MM.1S (cell line): ENCODE results near the gene MYO1H.

ENCODE experiments used
- DNase-seq: peaks from one replicate; pipeline ENCODE4 v3.0.0-alpha.2; 2015
- H2AFZ ChIP-seq: fragments of 300-600 bp; sonication (generic); 2 replicates; pipeline ENCODE4 v1.6.0; 2016; ENCODE audit warnings: antibody characterized with exemption, low read length
- H3F3A ChIP-seq: fragments of 300-600 bp; sonication (generic); 2 replicates; pipeline ENCODE4 v1.6.1; 2016; ENCODE audit warnings: mild to moderate bottlenecking, antibody characterized with exemption, low read length, moderate library complexity, mixed read lengths; ENCODE audit not compliant: insufficient read depth
- H3K27ac ChIP-seq: fragments of 300-600 bp; sonication (generic); 2 replicates; pipeline ENCODE4 v1.5.1; 2016; ENCODE audit warnings: mild to moderate bottlenecking, low read length
- H3K27me3 ChIP-seq: fragments of 300-600 bp; sonication (generic); replicated peaks from 2 replicates; pipeline ENCODE4 v1.6.0; 2016; ENCODE audit warnings: low read length; ENCODE audit not compliant: insufficient read depth
- H3K36me3 ChIP-seq: fragments of 300-600 bp; sonication (generic); replicated peaks from 2 replicates; pipeline ENCODE4 v1.6.1; 2016; ENCODE audit warnings: mild to moderate bottlenecking, low read length, mixed read lengths; ENCODE audit not compliant: insufficient read depth
- H3K4me1 ChIP-seq: fragments of 300-600 bp; sonication (generic); 2 replicates; pipeline ENCODE4 v1.6.1; 2016; ENCODE audit warnings: low read length, mixed read lengths
- H3K4me2 ChIP-seq: fragments of 300-600 bp; sonication (generic); 2 replicates; pipeline ENCODE4 v1.6.0; 2016; ENCODE audit warnings: low read depth, low read length
- H3K4me3 ChIP-seq: fragments of 300-600 bp; sonication (generic); 2 replicates; pipeline ENCODE4 v1.5.1; 2016; ENCODE audit warnings: low read length, mixed read lengths
- H3K79me2 ChIP-seq: fragments of 300-600 bp; sonication (generic); 2 replicates; pipeline ENCODE4 v1.6.1; 2016; ENCODE audit warnings: mixed run types, low read length, mixed read lengths
- H3K9ac ChIP-seq: fragments of 300-600 bp; sonication (generic); 2 replicates; pipeline ENCODE4 v1.6.1; 2016; ENCODE audit warnings: low read length, mixed read lengths
- H3K9me2 ChIP-seq: fragments of 300-600 bp; sonication (generic); replicated peaks from 2 replicates; pipeline ENCODE4 v1.6.1; 2016; ENCODE audit warnings: mild to moderate bottlenecking, low read length, mixed read lengths; ENCODE audit not compliant: insufficient read depth
- H3K9me3 ChIP-seq: fragments of 300-600 bp; sonication (generic); replicated peaks from 2 replicates; pipeline ENCODE4 v1.6.1; 2016; ENCODE audit warnings: mild to moderate bottlenecking, low read length, mixed read lengths; ENCODE audit not compliant: insufficient read depth
- H4K20me1 ChIP-seq: fragments of 300-600 bp; sonication (generic); 2 replicates; pipeline ENCODE4 v1.6.1; 2016; ENCODE audit warnings: mild to moderate bottlenecking, low read length, moderate library complexity, mixed read lengths; ENCODE audit not compliant: insufficient read depth
- CTCF ChIP-seq: fragments of 300-600 bp; sonication (generic); IDR thresholded peaks from 2 replicates; pipeline ENCODE4 v1.5.1; 2016; ENCODE audit warnings: antibody characterized with exemption, low read length, mixed read lengths
- EZH2 ChIP-seq: fragments of 300-600 bp; sonication (generic); optimal IDR thresholded peaks from 2 replicates; pipeline ENCODE3; 2017; ENCODE audit warnings: low read depth, mild to moderate bottlenecking, antibody characterized with exemption, low read length, mixed read lengths
- EZH2phosphoT487 ChIP-seq: fragments of 300-600 bp; sonication (generic); IDR thresholded peaks from 2 replicates; pipeline ENCODE4 v1.6.1; 2018; ENCODE audit warnings: antibody characterized with exemption, low read length

Gene MYO1H

GRCh38 chr12:109421355-109422087, 73.8 kb downstream of the MYO1H start:
- no peak overlapping the region for H3K4me2 ChIP-seq
- H4K20me1 ChIP-seq, result no peaks in the 10 kb centered on the region
- H3K27me3 ChIP-seq, result no peaks in the 10 kb centered on the region
- no peak overlapping the region for H3K27ac ChIP-seq
- H3K4me3 ChIP-seq, result no peak overlapping the region
- H3K9me2 ChIP-seq, result no peaks in the 10 kb centered on the region
- no peaks in the 10 kb centered on the region for H3K36me3 ChIP-seq
- no peak overlapping the region for H3K9ac ChIP-seq
- no peaks in the 10 kb centered on the region for H3K79me2 ChIP-seq
- no peaks in the 10 kb centered on the region for H3F3A ChIP-seq
- H2AFZ ChIP-seq, result no peak overlapping the region
- DNase-seq, result no peak
- H3K4me1 ChIP-seq, result no peaks in the 10 kb centered on the region
- TF ChIP-seq CTCF (no peak), EZH2 (no peak), EZH2phosphoT487 (no peak)
- H3K9me3 ChIP-seq, result no peaks in the 10 kb centered on the region

GRCh38 chr12:109422251-109422650, 74.6 kb downstream of the MYO1H start:
- H3K4me3 ChIP-seq, result no peak overlapping the region
- H4K20me1 ChIP-seq, result no peaks in the 10 kb centered on the region
- no peaks in the 10 kb centered on the region for H3K9me3 ChIP-seq
- H3F3A ChIP-seq, result no peaks in the 10 kb centered on the region
- H3K4me2 ChIP-seq, result no peak overlapping the region
- H3K9ac ChIP-seq, result no peak overlapping the region
- no peaks in the 10 kb centered on the region for H3K4me1 ChIP-seq
- no peaks in the 10 kb centered on the region for H3K9me2 ChIP-seq
- no peak overlapping the region for H2AFZ ChIP-seq
- no peaks in the 10 kb centered on the region for H3K36me3 ChIP-seq
- no peaks in the 10 kb centered on the region for H3K79me2 ChIP-seq
- no peak for DNase-seq
- no peak overlapping the region for H3K27ac ChIP-seq
- TF ChIP-seq CTCF, result no peak
- TF ChIP-seq EZH2, result no peak
- TF ChIP-seq EZH2phosphoT487, result no peak
- H3K27me3 ChIP-seq, result no peaks in the 10 kb centered on the region

GRCh38 chr12:109423392-109423791, 75.7 kb downstream of the MYO1H start:
- Histone ChIP-seq H3K79me2 (no peaks in the 10 kb centered on the region), H3F3A (no peaks in the 10 kb centered on the region), H2AFZ (no peak overlapping the region), H3K27ac (no peak overlapping the region), H3K27me3 (no peaks in the 10 kb centered on the region), H3K9me2 (no peaks in the 10 kb centered on the region), H3K4me3 (no peak overlapping the region), H3K4me2 (no peak overlapping the region), H3K9me3 (no peaks in the 10 kb centered on the region), H3K9ac (no peak overlapping the region), H3K36me3 (no peaks in the 10 kb centered on the region), H3K4me1 (no peaks in the 10 kb centered on the region), H4K20me1 (no peaks in the 10 kb centered on the region)
- DNase-seq, result no peak
- TF ChIP-seq EZH2phosphoT487 (no peak), CTCF (no peak), EZH2 (no peak)
